Smooth muscle cell (in vitro differentiated cells): Measurements from ENCODE around the gene PROSER1. TPM values are rescaled to one million over a fixed set of nuclear protein-coding genes. Genes with fewer than 3 reads are reported as not detected.
"Not testable (repeated sequence)": the region's sequence is repeated elsewhere in the genome, so short reads cannot be mapped to it uniquely, and the experiment has no call there.

Source experiments
- DNase-seq: peaks from one replicate; lab custom pipeline; 2025; ENCODE audit not compliant: unreplicated experiment; lab: John Stamatoyannopoulos, UW
- H2AFZ ChIP-seq: fragments of 200-600 bp; sonication (generic); 2 replicates; pipeline ENCODE4 v1.6.0; 2016; ENCODE audit warnings: antibody characterized with exemption, low read depth, mild to moderate bottlenecking
- H3F3A ChIP-seq: fragments of 200-600 bp; sonication (generic); 2 replicates; pipeline ENCODE4 v1.6.0; 2017; ENCODE audit warnings: antibody characterized with exemption, low read depth
- H3K27ac ChIP-seq: fragments of 200-600 bp; sonication (generic); 2 replicates; pipeline ENCODE4 v1.5.1; 2016; ENCODE audit warnings: low read depth, mild to moderate bottlenecking
- H3K27me3 ChIP-seq: fragments of 200-600 bp; sonication (generic); 2 replicates; pipeline ENCODE4 v1.6.1; 2016; ENCODE audit warnings: low read depth, mild to moderate bottlenecking
- H3K36me3 ChIP-seq: fragments of 200-600 bp; sonication (generic); 2 replicates; pipeline ENCODE4 v1.5.1; 2016; ENCODE audit warnings: low read depth
- H3K4me1 ChIP-seq: fragments of 200-600 bp; sonication (generic); 2 replicates; pipeline ENCODE4 v1.5.1; 2016; ENCODE audit warnings: low read depth
- H3K4me2 ChIP-seq: fragments of 200-600 bp; sonication (generic); 2 replicates; pipeline ENCODE4 v1.6.0; 2016; ENCODE audit warnings: mild to moderate bottlenecking
- H3K4me3 ChIP-seq: fragments of 200-600 bp; sonication (generic); 2 replicates; pipeline ENCODE4 v1.5.1; 2016; ENCODE audit warnings: mild to moderate bottlenecking
- H3K79me2 ChIP-seq: fragments of 200-600 bp; sonication (generic); 2 replicates; pipeline ENCODE4 v1.6.0; 2016; ENCODE audit warnings: low read depth, mild to moderate bottlenecking
- H3K9ac ChIP-seq: fragments of 200-600 bp; sonication (generic); 2 replicates; pipeline ENCODE4 v1.6.0; 2016; ENCODE audit warnings: low read depth
- H3K9me3 ChIP-seq: fragments of 200-600 bp; sonication (generic); replicated peaks from 2 replicates; pipeline ENCODE4 v1.5.1; 2016; ENCODE audit warnings: low read depth
- H4K20me1 ChIP-seq: fragments of 200-600 bp; sonication (generic); 2 replicates; pipeline ENCODE4 v1.6.0; 2016; ENCODE audit warnings: low read depth
- WGBS: methylation state at CpG from one replicate; pipeline ENCODE4 v1.1.7; 2016; ENCODE audit warnings: low lambda C conversion rate; 5-methylcytosine and 5-hydroxymethylcytosine counted together
- polyA plus RNA-seq: library from polyadenylated mRNA; unstranded; fragments of >200 nt; fragmentation: Nextera tagmentation; extraction: Ambion mirVana; gene quantifications from 2 replicates; pipeline ENCODE4 v1.2.1, GENCODE V29; 2016
- total RNA-seq: library from RNA; depleted of rRNA; stranded (reverse); fragments of >200 nt; gene quantifications from 2 replicates; pipeline ENCODE4 v1.2.3, GENCODE V29; 2014
- TF ChIP-seq, protein P1 (sequence below): fragments of 200-600 bp; sonication (generic); IDR thresholded peaks from 2 replicates; pipeline ENCODE4 v1.5.1; 2017; ENCODE audit warnings: borderline replicate concordance, mild to moderate bottlenecking, antibody characterized with exemption; ENCODE audit not compliant: insufficient read depth, poor library complexity, severe bottlenecking

PROSER1 gene
- total RNA-seq: 9.7 and 11.2 TPM in 2 replicates
- polyA plus RNA-seq: 7.6 and 8.6 TPM in 2 replicates

DNA sequence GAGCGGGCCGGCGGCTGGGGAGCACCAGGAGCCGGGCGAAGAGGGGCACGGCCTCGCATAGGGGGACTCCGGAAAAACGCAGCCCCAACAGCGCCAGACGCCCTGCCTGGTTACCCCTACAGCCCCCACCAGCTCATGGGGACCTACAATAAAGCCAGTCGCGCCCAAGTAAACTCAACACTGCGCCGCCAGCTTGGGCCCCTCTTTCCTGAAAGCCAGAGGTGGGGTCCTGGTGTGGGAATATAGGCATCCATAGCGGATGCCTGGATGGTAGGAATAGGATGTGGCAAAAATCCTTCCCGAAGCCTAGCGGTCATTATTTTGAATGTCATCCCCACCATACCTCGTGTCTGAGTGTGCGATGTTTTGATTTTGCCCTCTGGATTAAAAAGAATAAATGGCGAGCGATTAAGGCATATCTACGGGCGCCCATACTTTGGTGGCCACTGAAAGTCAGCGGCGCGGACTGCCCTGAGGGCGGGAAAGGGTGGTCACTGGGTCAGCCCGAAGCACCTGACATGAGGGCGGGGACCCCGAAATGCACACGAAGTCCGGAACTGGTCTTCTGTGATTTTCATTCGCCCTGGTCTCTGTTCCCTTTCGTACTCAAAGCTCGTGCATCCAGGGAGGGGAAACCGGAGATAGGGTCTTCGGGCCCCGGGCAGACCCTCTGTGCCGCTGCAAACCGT is at the start of gene PROSER1, which contains the start of gene NHLRC3:
TSS of gene PROSER1 (minus strand) at position 210 of the 689 bp plus-strand sequence. CDS start 847 bp downstream, outside the sequence.
TSS of gene NHLRC3 (plus strand) at position 577 of the 689 bp plus-strand sequence. CDS start 184 bp downstream, outside the sequence.
- Histone ChIP-seq H3K9ac (peak within 1 kb of the TSS; percentile 71), H3F3A (no peaks in the 10 kb centered on the region), H4K20me1 (peaks cover 39% of the 10 kb centered on the region), H3K4me2 (peak within 1 kb of the TSS; percentile 98), H3K4me1 (peaks cover 36% of the 10 kb centered on the region), H2AFZ (peak within 1 kb of the TSS; percentile 100), H3K4me3 (peak within 1 kb of the TSS; percentile 87), H3K27ac (peak within 1 kb of the TSS; percentile 40), H3K9me3 (no peaks in the 10 kb centered on the region), H3K79me2 (peaks cover 52% of the 10 kb centered on the region), H3K27me3 (no peaks in the 10 kb centered on the region), H3K36me3 (no peaks in the 10 kb centered on the region)
- TF ChIP-seq, protein P1, sequence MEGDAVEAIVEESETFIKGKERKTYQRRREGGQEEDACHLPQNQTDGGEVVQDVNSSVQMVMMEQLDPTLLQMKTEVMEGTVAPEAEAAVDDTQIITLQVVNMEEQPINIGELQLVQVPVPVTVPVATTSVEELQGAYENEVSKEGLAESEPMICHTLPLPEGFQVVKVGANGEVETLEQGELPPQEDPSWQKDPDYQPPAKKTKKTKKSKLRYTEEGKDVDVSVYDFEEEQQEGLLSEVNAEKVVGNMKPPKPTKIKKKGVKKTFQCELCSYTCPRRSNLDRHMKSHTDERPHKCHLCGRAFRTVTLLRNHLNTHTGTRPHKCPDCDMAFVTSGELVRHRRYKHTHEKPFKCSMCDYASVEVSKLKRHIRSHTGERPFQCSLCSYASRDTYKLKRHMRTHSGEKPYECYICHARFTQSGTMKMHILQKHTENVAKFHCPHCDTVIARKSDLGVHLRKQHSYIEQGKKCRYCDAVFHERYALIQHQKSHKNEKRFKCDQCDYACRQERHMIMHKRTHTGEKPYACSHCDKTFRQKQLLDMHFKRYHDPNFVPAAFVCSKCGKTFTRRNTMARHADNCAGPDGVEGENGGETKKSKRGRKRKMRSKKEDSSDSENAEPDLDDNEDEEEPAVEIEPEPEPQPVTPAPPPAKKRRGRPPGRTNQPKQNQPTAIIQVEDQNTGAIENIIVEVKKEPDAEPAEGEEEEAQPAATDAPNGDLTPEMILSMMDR: no peak
- under 1% methylated on average over 41 of the region's 41 CpGs for WGBS
- DNase-seq: peak; percentile 49

DNA sequence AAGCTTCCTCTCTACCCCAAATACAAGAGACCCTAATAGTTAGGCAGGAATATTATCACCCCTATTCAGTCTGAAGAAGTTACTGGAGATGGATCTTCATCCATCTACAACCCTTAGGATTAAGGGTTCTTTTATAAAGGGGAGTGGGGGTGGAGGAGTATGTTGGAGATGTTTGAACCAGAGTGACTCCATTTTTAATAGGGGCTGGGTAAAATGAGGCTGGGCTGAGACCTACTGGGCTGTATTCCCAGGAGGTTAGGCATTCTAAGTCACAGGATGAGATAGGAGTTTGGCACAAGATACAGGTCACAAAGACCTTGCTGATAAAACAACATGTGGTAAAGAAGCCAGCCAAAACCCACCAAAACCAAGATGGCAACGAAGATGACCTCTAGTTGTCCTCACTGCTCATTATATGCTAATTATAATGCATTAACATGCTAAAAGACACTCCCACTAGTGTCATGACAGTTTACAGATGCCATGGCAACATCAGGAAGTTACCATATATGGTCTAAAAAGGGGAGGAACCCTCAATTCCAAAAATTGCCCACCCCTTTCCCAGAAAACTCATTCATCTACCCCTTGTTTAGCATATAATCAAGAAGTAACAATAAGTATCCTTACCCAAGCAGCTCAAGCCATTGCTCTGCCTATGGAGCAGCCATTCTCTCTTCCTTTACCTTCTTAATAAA is 48.5 kb upstream of the PROSER1 start:
- H3K36me3 ChIP-seq, H3K27ac ChIP-seq, H3K9ac ChIP-seq, DNase-seq, H3K4me3 ChIP-seq, H4K20me1 ChIP-seq, H3K4me1 ChIP-seq, H3K4me2 ChIP-seq, H3F3A ChIP-seq, H3K27me3 ChIP-seq, H2AFZ ChIP-seq, H3K9me3 ChIP-seq, H3K79me2 ChIP-seq: not testable (repeated sequence)
- 53% methylated on average over 1 of the region's 1 CpG for WGBS

DNA sequence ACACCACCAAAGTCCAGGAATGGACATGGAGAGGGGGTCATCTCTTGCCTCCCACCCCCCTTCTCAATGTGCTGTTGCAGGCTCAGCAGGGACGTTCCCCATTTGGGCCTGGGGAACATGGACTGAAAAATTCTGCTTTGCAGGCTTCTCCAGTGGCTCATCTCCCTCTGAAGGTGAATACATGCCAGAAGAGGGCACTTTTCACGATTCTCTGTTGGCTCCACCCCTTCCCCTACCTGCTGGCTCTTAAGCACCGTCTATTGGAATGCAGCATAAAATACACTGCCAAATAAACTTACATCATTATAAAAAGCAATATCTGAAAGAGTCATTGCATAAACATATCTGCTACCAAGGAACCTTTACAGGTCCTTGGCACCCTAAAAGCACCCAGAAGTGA is 36.1 kb upstream of the PROSER1 start:
- H3K4me3 ChIP-seq: no peak overlapping the region

DNA sequence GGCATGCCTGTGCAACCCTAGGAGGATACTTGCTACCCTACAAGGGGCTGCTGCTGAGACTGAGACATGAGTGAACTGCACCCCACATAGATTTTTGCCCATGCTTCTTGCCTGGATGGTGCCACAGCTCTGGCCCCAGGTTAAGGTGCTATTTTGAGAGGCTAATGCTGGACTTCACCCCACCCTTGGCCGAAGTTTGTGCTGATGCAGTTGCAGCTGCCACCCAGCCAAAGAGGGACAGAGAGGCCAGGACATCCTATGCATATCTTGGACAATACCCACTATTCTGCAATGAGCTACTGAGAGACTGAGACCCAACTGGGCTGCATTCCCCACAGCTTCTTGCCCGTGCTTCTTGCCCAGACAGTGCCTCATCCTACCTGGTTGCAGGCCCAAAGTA is 35.0 kb upstream of the PROSER1 start:
- Histone ChIP-seq H3K4me3 (no peak overlapping the region), H3K27ac (no peak overlapping the region)

More for the DNA sequence above, 36.1 kb upstream of the PROSER1 start:
- H3K9ac ChIP-seq: no peak overlapping the region
- no peak overlapping the region for H3K27ac ChIP-seq
- H3K4me2 ChIP-seq: no peak overlapping the region
- 46% methylated on average over 3 of the region's 3 CpGs for WGBS
- H3K4me1 ChIP-seq: no peaks in the 10 kb centered on the region
- H3K9me3 ChIP-seq: no peaks in the 10 kb centered on the region
- TF ChIP-seq, protein P1: no peak
- no peaks in the 10 kb centered on the region for H3K27me3 ChIP-seq
- no peaks in the 10 kb centered on the region for H4K20me1 ChIP-seq
- H3F3A ChIP-seq: no peaks in the 10 kb centered on the region
- no peaks in the 10 kb centered on the region for H3K79me2 ChIP-seq
- no peak overlapping the region for H2AFZ ChIP-seq
- H3K36me3 ChIP-seq: no peaks in the 10 kb centered on the region
- DNase-seq: no peak

More for the DNA sequence above, 35.0 kb upstream of the PROSER1 start:
- TF ChIP-seq, protein P1: no peak
- Histone ChIP-seq H4K20me1 (no peaks in the 10 kb centered on the region), H3K9me3 (no peaks in the 10 kb centered on the region), H3F3A (no peaks in the 10 kb centered on the region), H3K4me1 (no peaks in the 10 kb centered on the region), H2AFZ (no peak overlapping the region), H3K4me2 (no peak overlapping the region), H3K27me3 (no peaks in the 10 kb centered on the region), H3K79me2 (no peaks in the 10 kb centered on the region), H3K36me3 (no peaks in the 10 kb centered on the region), H3K9ac (no peak overlapping the region)
- DNase-seq: no peak
- 89% methylated on average over 2 of the region's 2 CpGs for WGBS
